Testis (tissue), 2 donors: ENCODE results near the gene SAMD11.

Experiments
- CTCF ChIP-seq, 3 experiments: fragments of 450-650 bp in 2 of 3; fragments of 200-600 bp in 1 of 3; sonication (generic) in 1 of 3; IDR thresholded peaks; one replicate each; pipeline ENCODE4 v1.5.1; 2016 to 2019; ENCODE audit warnings: antibody characterized with exemption in 3 of 3, mild to moderate bottlenecking in 2 of 3, moderate library complexity in 1 of 3
- POLR2A ChIP-seq: fragments of 450-650 bp; IDR thresholded peaks from one replicate; pipeline ENCODE4 v1.6.1; 2017; ENCODE audit warnings: antibody characterized with exemption, mild to moderate bottlenecking, moderate library complexity

- TF ChIP-seq CTCF (IDR thresholded peaks at IDR 0.05) (no peak), POLR2A (no peak)
Observed at GRCh38 chr1:905071-905749, 18.5 kb upstream of the SAMD11 start.
